Upper lobe of left lung (tissue), 4 donors: ENCODE data around the gene THUMPD2.
A peak's percentile ranks its signal among the peaks of the same experiment; 100 is the strongest.

Experiments
- CTCF ChIP-seq, 6 experiments: fragments of 450-650 bp in 4 of 6; fragments of 200-600 bp in 2 of 6; sonication (generic) in 2 of 6; IDR thresholded peaks; one replicate each; pipeline ENCODE4 v1.5.1; 2016 to 2019; ENCODE audit warnings: antibody characterized with exemption in 6 of 6
- EP300 ChIP-seq, 4 donors: sonication (generic); formaldehyde crosslinking; IDR thresholded peaks; one replicate each; pipeline ENCODE4 v1.5.1; 2017; ENCODE audit warnings: antibody characterized with exemption in 4 of 4, control low read depth in 2 of 4
- POLR2A ChIP-seq, 4 donors: fragments of 450-650 bp; IDR thresholded peaks; one replicate each; pipeline ENCODE4 v1.5.1; 2016 to 2017; ENCODE audit warnings: antibody characterized with exemption in 4 of 4, mild to moderate bottlenecking in 2 of 4
- POLR2AphosphoS5 ChIP-seq, 2 donors: sonication (generic); formaldehyde crosslinking; IDR thresholded peaks; one replicate each; pipeline ENCODE4 v1.5.1; 2017; ENCODE audit warnings: antibody characterized with exemption in 2 of 2

GRCh38 chr2:39730685-39731302 is 48.3 kb downstream of the THUMPD2 start:
- TF ChIP-seq CTCF (IDR thresholded peaks at IDR 0.05) (peak; percentile 19 to 49 (median 34)), POLR2A (IDR thresholded peaks at IDR 0.05) (no peak), EP300 (IDR thresholded peaks at IDR 0.05) (no peak), POLR2AphosphoS5 (IDR thresholded peaks at IDR 0.05) (no peak)
